Upper lobe of left lung (tissue), 4 donors: ENCODE data around the gene CTNNBL1.

Experiments
- CTCF ChIP-seq, 6 experiments: fragments of 450-650 bp in 4 of 6; fragments of 200-600 bp in 2 of 6; sonication (generic) in 2 of 6; IDR thresholded peaks; one replicate each; pipeline ENCODE4 v1.5.1; 2016 to 2019; ENCODE audit warnings: antibody characterized with exemption in 6 of 6
- EP300 ChIP-seq, 4 donors: sonication (generic); formaldehyde crosslinking; IDR thresholded peaks; one replicate each; pipeline ENCODE4 v1.5.1; 2017; ENCODE audit warnings: antibody characterized with exemption in 4 of 4, control low read depth in 2 of 4
- POLR2A ChIP-seq, 4 donors: fragments of 450-650 bp; IDR thresholded peaks; one replicate each; pipeline ENCODE4 v1.5.1; 2016 to 2017; ENCODE audit warnings: antibody characterized with exemption in 4 of 4, mild to moderate bottlenecking in 2 of 4
- POLR2AphosphoS5 ChIP-seq, 2 donors: sonication (generic); formaldehyde crosslinking; IDR thresholded peaks; one replicate each; pipeline ENCODE4 v1.5.1; 2017; ENCODE audit warnings: antibody characterized with exemption in 2 of 2

GRCh38 chr20:37726971-37727956 lies 33.4 kb downstream of the CTNNBL1 start:
- no peak for TF ChIP-seq CTCF (IDR thresholded peaks at IDR 0.05)
- no peak for TF ChIP-seq EP300 (IDR thresholded peaks at IDR 0.05)
- TF ChIP-seq POLR2A (IDR thresholded peaks at IDR 0.05): no peak
- no peak for TF ChIP-seq POLR2AphosphoS5 (IDR thresholded peaks at IDR 0.05)
